T-helper 1 cell (primary cell): ENCODE measurements around the gene ARHGEF38.
"Not testable (repeated sequence)": the region's sequence is repeated elsewhere in the genome, so short reads cannot be mapped to it uniquely, and the experiment has no call there.

Experiments
- DNase-seq, 5 donors: peaks; one replicate each; pipeline ENCODE4 v3.0.0-alpha.2; 2012 to 2020

The ARHGEF38 gene

GRCh38 chr4:105659190-105659589 is 106.8 kb downstream of the ARHGEF38 start:
- no peak for DNase-seq

DNA sequence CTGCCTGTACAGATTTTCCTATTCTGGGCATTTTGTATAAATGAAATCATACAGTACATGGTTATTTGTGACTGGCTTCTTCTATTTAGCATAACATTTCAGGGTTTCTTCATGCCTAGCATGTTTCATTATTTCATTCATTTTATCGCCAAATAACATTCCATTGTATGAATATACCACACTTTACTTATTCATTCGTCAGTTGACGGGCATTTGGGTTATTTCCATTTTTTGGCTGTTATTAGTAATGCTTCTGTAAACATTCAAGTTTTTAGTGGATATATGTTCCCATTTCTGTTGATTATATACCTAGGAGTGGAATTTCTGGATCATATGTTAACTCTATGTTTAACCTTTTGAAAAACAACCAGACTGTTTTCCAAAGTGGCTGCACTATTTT is 108.6 kb downstream of the ARHGEF38 start:
- no peak for DNase-seq

- DNase-seq: no peak
Observed at GRCh38 chr4:105662935-105663675, 110.7 kb downstream of the ARHGEF38 start.

DNA sequence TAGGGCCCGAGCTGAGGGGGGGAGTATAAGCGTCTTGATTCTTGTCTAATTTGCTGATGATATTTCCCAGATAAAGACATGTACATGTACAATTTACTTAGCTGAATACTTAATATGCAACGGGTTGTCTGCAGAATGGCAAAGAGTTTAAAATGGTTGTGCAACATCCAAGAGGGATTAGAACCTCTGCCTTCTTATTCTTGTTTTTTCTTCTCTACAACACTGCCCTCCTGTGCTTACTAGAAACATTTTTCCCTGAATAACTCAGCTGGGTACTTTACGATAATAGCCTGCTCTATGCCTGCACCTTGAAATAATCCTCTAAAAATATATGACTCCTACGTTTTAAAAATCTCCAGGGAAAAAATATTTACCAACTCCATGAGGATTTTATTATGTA is 114.3 kb downstream of the ARHGEF38 start:
- no peak for DNase-seq

DNA sequence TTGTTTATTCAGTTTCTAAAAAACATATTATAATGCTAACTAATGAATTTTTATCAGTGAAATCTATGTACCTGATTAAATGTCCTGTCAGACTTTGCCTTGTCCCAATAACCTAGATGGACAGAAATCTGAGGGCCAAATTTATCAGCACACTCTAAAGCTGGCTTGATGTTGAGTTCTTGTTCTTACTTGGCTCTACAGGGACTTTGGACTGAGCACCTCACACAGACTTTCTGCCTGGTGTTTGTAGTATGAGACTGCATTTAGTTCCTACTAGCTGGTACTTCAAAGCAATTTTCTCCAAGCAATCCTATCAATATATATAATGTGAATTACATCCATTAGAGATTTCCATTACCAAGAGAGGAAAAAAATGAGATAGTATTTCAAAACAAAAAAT is 118.3 kb downstream of the ARHGEF38 start:
- DNase-seq: no peak

GRCh38 chr4:105671301-105671700 is 118.9 kb downstream of the ARHGEF38 start:
- no peak for DNase-seq

- DNase-seq: no peak
Observed at GRCh38 chr4:105674011-105674410, 121.6 kb downstream of the ARHGEF38 start.

- DNase-seq: no peak
Observed at GRCh38 chr4:105677709-105678108, 125.3 kb downstream of the ARHGEF38 start.

- DNase-seq: no peak
Observed at GRCh38 chr4:105679186-105679585, 126.8 kb downstream of the ARHGEF38 start.

GRCh38 chr4:105683038-105683437 is 130.6 kb downstream of the ARHGEF38 start:
- DNase-seq: no peak

DNA sequence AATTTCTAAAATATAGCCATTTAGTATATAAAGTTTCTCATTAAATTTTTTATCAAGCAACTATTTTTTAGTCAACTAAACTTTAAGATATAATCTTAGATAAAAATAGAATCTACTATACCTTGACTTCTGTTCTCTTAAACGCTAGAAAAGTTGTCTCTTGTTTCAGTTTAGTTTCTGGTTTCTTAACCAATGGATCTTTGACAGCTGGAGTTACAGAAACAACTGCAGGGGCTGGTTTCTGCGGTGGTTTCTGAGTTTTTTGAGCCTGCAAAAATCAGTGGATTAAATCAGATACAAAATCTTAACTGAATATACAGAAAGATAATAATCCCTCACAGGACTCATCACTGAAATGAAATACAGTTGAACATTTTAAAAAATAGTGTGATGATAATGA is 134.2 kb downstream of the ARHGEF38 start:
- no peak for DNase-seq

GRCh38 chr4:105694812-105695211 is 142.4 kb downstream of the ARHGEF38 start:
- not testable (repeated sequence) for DNase-seq

- not testable (repeated sequence) for DNase-seq
Observed at GRCh38 chr4:105695832-105696231, 143.4 kb downstream of the ARHGEF38 start.

GRCh38 chr4:105698607-105699006 is 146.2 kb downstream of the ARHGEF38 start:
- no peak for DNase-seq

GRCh38 chr4:105707782-105708180 is 155.4 kb downstream of the ARHGEF38 start:
- DNase-seq: no peak

DNA sequence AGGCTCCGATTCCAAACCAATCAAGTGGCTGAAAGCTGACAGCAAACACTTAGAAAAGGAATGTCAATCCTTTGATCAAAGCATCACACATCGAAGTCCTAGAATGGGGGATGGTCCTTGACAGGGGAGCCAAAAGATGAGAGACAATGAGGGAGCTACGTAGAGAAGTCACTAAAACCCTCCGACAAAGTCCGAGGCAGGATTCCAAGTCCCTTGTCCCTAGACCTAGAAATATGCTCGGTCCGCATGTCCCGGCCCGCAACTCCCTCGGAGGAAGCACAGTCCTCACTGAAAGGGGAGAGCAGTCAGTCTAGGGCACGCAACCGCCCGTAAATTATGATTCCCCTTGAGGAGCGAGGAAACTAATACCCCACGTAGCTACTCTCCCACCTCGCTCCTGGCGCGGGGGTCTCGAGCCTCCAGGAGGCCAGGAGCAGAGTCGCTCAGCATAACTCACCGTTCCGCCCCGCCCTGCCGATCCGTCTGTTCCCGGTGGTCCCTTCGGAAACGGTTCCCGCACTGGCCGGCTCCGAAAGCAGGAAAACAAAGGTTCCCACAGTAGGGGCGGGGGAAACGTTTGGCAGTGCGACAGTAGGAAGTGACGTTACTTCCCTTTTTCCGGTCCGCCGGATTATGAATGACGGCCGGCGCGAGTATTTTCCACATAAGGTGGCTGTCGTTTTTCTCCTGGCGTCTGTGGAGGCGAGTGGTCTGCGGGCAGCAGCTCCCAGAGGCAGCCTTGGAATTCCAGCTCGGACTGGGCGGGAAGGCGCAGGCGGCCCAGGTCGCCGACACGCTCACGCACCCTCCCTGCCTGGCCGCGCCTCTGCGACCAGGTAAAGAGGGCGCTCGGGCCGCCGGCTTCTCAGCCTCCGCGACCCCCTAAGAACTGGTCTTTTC is 156.0 kb downstream of the ARHGEF38 start, which contains the start of the genes GSTCD and INTS12:
Gene GSTCD, plus strand, starts transcription at position 604 of the 900 bp plus-strand sequence. CDS start 8,830 bp downstream, outside the sequence.
Gene INTS12, minus strand, starts transcription at position 509 of the 900 bp plus-strand sequence. CDS start 8,684 bp downstream, outside the sequence.
- peak; percentile 65 to 89 (median 76) for DNase-seq

- peak in 1 of 5 donors; percentile 8 for DNase-seq
Observed at GRCh38 chr4:105709081-105709450, 156.6 kb downstream of the ARHGEF38 start.

DNA sequence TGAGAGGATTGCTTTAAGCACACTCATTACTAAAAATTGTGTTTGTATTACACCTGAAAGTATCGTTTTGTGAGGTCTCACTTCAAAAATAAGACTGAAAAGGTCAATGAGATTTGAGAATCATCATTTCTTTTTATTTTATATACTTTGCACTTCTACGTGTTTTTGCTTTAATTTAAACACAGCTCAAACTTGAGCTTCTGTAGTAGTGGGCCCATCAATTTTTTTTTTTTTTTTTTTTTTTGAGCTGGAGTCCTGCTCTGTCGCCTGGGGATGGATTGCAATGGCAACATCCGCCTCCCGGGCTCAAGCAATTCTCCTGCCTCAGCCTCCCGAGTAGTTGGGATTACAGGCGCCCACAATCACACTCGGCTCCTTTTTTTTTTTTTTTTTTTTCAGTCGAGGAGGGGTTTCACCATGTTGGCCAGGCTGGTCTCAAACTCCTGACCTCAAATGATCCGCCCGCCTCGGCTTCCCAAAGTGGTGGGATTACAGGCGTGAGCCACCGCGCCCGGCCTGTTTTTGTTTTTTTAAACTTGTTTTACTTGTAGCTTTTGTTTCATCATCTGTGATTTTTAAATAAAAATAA is 157.7 kb downstream of the ARHGEF38 start:
- no peak for DNase-seq

- no peak for DNase-seq
Observed at GRCh38 chr4:105710678-105711077, 158.3 kb downstream of the ARHGEF38 start.

GRCh38 chr4:105712766-105713165 is 160.3 kb downstream of the ARHGEF38 start:
- no peak for DNase-seq

DNA sequence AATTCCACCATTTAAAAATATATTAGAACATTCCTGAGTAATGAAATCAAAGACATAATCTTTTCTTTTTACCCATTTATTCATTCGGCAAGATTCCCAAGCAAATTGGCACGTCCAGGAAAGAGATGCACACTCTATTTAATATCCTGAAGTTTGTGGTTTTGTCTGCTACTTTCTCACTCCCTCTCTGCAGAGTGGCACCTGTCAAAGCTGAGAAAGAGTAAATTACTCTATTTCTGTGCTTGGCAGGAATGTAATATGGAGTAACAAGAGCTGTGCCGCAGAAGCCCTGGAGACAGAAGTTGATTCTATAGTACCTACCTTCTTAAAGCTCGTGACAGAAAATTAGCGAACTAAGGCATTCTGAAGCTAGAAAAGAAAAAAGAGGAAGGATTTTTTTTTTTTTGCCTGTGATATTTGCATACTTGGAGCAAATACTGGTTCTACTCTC is 161.7 kb downstream of the ARHGEF38 start:
- DNase-seq: no peak

- no peak for DNase-seq
Observed at GRCh38 chr4:105714932-105715331, 162.5 kb downstream of the ARHGEF38 start.

GRCh38 chr4:105715692-105716278 is 163.4 kb downstream of the ARHGEF38 start:
- peak in 1 of 5 donors; percentile 4 for DNase-seq
